Measurements from ENCODE around the gene LY6G6F. TPM values are rescaled to one million over a fixed set of nuclear protein-coding genes. Genes with fewer than 3 reads are reported as not detected.
A peak's percentile ranks its signal among the peaks of the same experiment; 100 is the strongest.

LY6G6F gene
- total RNA-seq, 2 experiments from 2014 or later: not detected

DNA sequence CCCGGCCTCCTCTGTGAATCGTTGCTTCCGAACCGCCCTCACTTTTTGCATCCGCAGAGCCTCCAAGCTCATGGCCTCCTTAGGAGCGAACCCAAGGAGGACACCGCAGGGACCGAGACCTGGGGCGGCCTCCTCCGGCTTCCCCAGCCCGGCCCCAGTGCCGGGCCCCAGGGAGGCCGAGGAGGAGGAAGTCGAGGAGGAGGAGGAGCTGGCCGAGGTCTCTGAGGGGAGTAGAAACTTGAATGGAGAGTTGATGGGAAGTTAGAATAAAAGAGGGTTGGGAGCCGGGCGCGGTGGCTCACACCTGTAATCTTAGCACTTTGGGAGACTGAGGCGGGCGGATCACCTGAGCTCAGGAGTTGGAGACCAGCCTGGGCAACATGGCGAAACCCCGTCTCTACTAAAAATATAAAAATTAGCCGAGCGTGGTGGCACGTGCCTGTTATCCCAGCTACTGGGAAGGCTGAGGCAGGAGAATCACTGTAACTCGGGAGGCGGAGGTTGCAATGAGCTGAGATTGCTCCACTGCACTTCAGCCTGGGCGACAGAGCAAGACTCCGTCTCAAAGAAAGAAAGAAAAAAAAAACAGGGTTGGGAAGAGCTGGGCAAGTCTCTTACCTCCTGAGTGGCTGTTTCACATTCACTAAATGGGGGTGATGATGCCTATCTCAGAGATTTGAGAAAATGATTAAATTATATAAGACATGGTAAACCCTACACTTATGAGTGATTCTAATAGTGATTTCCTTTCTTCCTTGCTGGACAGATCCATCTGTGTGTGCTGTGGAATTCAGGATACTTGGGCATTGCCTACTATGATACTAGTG, 33.9 kb downstream of the LY6G6F start:
- TF ChIP-seq, protein P1, sequence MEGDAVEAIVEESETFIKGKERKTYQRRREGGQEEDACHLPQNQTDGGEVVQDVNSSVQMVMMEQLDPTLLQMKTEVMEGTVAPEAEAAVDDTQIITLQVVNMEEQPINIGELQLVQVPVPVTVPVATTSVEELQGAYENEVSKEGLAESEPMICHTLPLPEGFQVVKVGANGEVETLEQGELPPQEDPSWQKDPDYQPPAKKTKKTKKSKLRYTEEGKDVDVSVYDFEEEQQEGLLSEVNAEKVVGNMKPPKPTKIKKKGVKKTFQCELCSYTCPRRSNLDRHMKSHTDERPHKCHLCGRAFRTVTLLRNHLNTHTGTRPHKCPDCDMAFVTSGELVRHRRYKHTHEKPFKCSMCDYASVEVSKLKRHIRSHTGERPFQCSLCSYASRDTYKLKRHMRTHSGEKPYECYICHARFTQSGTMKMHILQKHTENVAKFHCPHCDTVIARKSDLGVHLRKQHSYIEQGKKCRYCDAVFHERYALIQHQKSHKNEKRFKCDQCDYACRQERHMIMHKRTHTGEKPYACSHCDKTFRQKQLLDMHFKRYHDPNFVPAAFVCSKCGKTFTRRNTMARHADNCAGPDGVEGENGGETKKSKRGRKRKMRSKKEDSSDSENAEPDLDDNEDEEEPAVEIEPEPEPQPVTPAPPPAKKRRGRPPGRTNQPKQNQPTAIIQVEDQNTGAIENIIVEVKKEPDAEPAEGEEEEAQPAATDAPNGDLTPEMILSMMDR (IDR thresholded peaks at IDR 0.05): no peak
- Mint-ChIP-seq H3K4me3 (peak overlapping the region; percentile 97), H3K27me3 (no peaks in the 10 kb centered on the region), H3K4me1 (ENCODE audit: low read depth) (peaks cover 38% of the 10 kb centered on the region), H3K36me3 (ENCODE audit: low read depth) (peaks cover 52% of the 10 kb centered on the region), H3K27ac (peak overlapping the region; percentile 97), H3K9me3 (no peaks in the 10 kb centered on the region)
- ChIA-PET CTCF (interaction anchor here (0.8 to 9.9 kb wide), 7 partner anchors 12 to 90 kb away, joined by 3 to 59 read pairs (median 4); partner anchors contain the start of gene DDAH2), POLR2A (interaction anchor here (0.6 to 4.0 kb wide), 18 partner anchors 10 to 173 kb away, joined by 3 to 30 read pairs (median 4); partner anchors contain the start of genes BAG6, CSNK2B, DDAH2 and GPANK1)
- intact Hi-C loops (cut with micrococcal nuclease): no loop called here
- ATAC-seq (no peak), DNase-seq (no peak)

DNA sequence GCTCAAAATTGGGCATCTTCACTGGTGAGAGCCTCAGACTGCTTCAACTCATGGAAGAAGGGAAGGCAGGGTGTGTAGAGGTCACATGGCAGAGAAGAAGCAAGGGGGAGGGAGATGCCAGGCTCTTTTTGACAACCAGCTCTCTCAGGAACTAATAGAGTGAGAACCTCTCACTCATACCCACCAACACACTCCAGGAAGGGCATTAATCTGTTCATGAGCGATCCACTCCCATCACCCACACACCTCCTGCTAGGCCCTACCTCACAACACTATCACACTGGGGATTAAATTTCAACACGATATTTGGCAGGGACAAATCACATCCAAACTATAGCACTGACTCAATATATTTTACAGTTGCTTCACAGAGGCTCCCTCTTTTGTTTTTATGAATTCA, 35.1 kb downstream of the LY6G6F start:
- DNase-seq (no peak), ATAC-seq (no peak)
- Mint-ChIP-seq H3K9me3 (no peaks in the 10 kb centered on the region), H3K36me3 (ENCODE audit: low read depth) (peaks cover 49% of the 10 kb centered on the region), H3K4me1 (ENCODE audit: low read depth) (peaks cover 34% of the 10 kb centered on the region), H3K27ac (no peak overlapping the region), H3K27me3 (no peaks in the 10 kb centered on the region), H3K4me3 (peak overlapping the region; percentile 97)
- ChIA-PET CTCF (interaction anchor here (1.8 to 9.9 kb wide), 4 partner anchors 13 to 88 kb away, joined by 4 to 59 read pairs (median 23); partner anchors contain the start of gene DDAH2), POLR2A (interaction anchor here (0.7 to 2.2 kb wide), 9 partner anchors 12 to 89 kb away, joined by 3 to 10 read pairs (median 4); partner anchors contain the start of genes ABHD16A, BAG6, DDAH2 and VARS1)
- TF ChIP-seq, protein P1 (IDR thresholded peaks at IDR 0.05): no peak
- intact Hi-C loops (cut with micrococcal nuclease): no loop called here

DNA sequence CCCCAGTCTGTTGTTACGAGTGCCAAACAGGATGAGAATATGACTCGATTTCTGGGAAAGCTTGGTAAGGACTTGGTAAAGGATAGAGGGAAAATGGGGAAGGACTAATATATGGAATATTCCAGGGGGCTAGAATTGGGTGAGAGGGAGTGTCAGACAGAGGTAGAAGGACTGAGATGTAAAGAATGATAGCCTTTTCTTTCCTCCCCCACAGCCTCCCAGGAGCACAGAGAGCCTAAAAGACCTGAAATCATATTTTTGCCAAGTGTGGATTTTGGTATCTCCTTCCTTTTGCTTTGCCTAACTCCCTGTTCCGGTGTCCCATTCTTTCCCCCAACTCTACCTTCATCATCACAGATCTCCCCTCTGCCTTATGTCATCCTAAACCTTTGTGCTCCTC, 36.2 kb downstream of the LY6G6F start:
- H3K27me3 Mint-ChIP-seq: no peaks in the 10 kb centered on the region
- intact Hi-C loops (cut with micrococcal nuclease): no loop called here
- ATAC-seq: no peak
- no peak for DNase-seq
- H3K9me3 Mint-ChIP-seq: no peaks in the 10 kb centered on the region
- POLR2A ChIA-PET: interaction anchor here (1.5 kb wide), 1 partner anchor 16 kb away, joined by 3 read pairs; no protein-coding TSS in a partner anchor
- H3K4me3 Mint-ChIP-seq: no peak overlapping the region
- CTCF ChIA-PET: interaction anchor here (1.2 to 9.9 kb wide), 3 partner anchors 13 to 27 kb away, joined by 3 to 59 read pairs (median 7); partner anchors contain the start of gene DDAH2
- peaks cover 27% of the 10 kb centered on the region for H3K4me1 Mint-ChIP-seq (ENCODE audit: low read depth)
- peaks cover 56% of the 10 kb centered on the region for H3K36me3 Mint-ChIP-seq (ENCODE audit: low read depth)
- TF ChIP-seq, protein P1 (IDR thresholded peaks at IDR 0.05): no peak
- no peak overlapping the region for H3K27ac Mint-ChIP-seq

DNA sequence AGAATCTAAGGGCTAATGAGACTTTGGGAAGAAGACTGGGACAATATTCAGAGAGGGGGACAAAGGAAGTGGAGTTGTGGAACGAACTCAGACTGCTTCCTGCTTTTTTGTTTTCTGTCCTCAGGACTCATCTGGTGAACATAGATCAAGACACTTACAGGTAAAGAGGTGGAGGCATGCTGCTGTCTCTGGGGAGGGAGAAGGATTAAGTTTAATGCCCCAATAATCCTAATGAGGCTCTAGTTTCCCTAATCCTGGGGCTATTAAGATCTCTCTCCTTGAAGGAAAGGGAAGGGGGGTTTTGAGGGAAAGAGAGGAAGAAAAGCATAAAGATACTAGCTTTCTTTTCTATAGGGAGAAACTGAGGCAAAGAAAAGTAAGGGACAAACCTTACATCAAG, 37.8 kb downstream of the LY6G6F start:
- ChIA-PET POLR2A (interaction anchor here (1.7 kb wide), 1 partner anchor 20 kb away, joined by 4 read pairs; no protein-coding TSS in a partner anchor), CTCF (interaction anchor here (2.3 kb wide), 1 partner anchor 25 kb away, joined by 7 read pairs; no protein-coding TSS in a partner anchor)
- no peak for ATAC-seq
- peaks cover 62% of the 10 kb centered on the region for H3K36me3 Mint-ChIP-seq (ENCODE audit: low read depth)
- intact Hi-C loops (cut with micrococcal nuclease): no loop called here
- DNase-seq: no peak
- TF ChIP-seq, protein P1 (IDR thresholded peaks at IDR 0.05): no peak
- H3K4me1 Mint-ChIP-seq (ENCODE audit: low read depth): peaks cover 14% of the 10 kb centered on the region
- no peak overlapping the region for H3K4me3 Mint-ChIP-seq
- H3K27me3 Mint-ChIP-seq: no peaks in the 10 kb centered on the region
- no peak overlapping the region for H3K27ac Mint-ChIP-seq
- H3K9me3 Mint-ChIP-seq: no peaks in the 10 kb centered on the region

Measured in activated CD8-positive, alpha-beta T cell treated with anti-CD3 and anti-CD28 coated beads for 36 hours (primary cell).